GM21723 (cell line): ENCODE results near the gene TRIO.
"Not testable (repeated sequence)": the region's sequence is repeated elsewhere in the genome, so short reads cannot be mapped to it uniquely, and the experiment has no call there.

Experiments used
- ATAC-seq: cut with Tn5 transposase; IDR thresholded peaks from one replicate; pipeline ENCODE4 v1.9.1; 2021; ENCODE audit warnings: mild to moderate bottlenecking, moderate library complexity; ENCODE audit not compliant: unreplicated experiment

TRIO gene

DNA sequence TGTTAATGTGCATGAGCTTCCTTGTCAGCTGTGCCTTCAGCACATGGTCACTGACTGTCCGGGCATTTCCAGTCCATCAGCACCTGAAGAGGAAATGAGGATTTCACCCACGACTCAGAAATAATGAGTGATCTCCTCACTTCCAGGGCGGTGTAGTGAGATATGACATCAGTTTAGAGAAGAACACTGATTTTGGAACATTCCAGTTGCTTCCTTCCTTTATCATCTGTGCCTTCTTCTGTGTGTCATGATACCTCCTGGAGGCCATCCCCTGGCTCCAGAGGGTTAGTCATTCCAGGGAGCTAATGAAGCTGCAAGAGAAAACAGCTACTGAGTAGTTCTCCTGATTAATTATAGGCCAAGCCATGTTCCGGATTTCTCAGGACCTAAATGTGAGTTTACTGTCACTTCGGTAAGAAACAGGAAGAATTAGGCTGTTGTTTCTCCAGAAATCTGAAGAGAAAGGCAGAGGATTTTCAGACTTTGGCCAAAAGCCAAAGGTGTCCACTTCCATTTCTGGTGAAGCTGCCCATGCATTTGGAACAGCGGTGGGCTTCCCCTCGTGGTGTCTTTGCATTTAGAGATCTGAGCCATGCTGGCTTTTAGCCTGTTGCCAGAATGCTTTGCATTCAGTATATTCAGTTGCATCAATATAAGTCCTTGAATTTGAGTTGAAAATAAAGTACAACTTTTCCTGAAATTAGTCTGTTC is 277.1 kb downstream of the TRIO start:
- ATAC-seq, result no peak

- no peak for ATAC-seq
Observed at GRCh38 chr5:14421851-14422250, 278.7 kb downstream of the TRIO start.

- no peak for ATAC-seq
Observed at GRCh38 chr5:14424011-14424685, 281.0 kb downstream of the TRIO start.

DNA sequence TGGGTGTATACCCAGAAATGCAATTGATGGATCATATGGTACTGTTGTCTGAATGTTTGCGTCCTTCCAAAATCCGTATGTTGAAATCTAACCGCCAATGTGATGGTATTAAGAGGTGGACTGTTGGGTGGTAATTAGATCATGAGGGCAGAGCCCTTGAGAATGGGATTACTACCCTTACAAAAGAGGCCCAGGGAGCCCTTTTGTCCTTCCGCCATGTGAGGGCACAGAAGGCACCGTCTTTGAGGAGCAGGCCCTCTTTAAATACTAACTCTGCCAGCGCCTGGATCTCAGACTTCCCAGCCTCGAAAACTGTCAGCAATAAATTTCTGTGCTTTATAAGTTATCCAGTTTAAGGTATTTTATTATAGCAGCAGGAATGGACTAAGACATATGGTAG is 282.4 kb downstream of the TRIO start:
- no peak for ATAC-seq

DNA sequence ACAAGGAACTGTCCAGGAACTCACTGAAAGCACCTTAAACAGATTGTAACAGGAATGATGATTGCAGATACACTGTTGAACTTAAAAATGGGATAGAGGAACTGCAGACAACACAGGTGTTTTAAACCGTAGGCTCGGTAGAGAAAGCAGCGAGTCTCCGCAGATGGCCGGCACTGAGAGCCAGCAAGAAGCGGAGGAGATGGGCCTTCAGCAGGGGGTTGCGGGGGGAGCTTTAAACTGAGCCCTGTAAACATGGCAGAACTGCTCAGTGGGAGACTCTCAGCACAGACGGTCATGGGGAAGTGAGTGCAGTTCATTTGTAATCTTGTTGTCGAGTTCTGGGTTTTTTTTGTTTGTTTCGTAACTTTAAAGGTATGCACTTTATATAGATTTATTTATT is 283.4 kb downstream of the TRIO start:
- no peak for ATAC-seq

DNA sequence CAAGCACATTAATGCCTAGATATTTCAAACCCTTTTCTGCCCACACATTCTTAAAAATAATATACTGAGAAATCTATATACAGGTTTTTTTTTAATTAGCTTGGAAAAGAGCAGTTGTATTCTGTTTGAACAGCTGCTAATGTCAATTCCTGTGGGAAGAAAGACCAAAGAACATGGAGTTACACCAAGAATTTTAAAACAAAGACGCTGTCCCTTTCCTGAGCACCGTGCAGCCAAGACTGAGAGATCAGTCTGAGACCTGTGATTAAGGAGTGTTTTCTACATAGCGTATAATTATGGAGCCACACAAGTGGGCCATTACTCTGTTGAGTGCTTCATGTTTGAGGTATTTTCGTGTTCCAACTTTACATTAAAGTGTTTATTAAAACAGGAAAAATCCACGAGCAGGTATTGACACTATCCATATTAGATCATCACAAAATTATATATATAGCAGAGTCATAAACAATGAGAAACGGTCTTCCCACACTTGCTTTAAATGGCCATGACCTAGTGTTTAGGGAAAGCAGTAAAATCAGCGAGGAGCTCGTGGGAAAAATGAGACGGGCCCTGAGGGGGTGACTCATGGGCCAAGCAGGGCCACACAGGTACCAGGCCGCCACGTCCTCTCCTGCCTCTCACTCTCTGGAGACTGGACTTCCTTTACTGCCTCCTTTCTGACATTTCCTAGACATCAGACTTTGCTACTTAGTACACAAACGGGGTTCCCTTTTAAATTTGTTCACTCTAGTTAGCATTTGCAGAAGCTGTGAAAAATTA is 285.4 kb downstream of the TRIO start:
- ATAC-seq, result no peak

GRCh38 chr5:14429101-14430050 is 286.2 kb downstream of the TRIO start:
- ATAC-seq, result no peak

DNA sequence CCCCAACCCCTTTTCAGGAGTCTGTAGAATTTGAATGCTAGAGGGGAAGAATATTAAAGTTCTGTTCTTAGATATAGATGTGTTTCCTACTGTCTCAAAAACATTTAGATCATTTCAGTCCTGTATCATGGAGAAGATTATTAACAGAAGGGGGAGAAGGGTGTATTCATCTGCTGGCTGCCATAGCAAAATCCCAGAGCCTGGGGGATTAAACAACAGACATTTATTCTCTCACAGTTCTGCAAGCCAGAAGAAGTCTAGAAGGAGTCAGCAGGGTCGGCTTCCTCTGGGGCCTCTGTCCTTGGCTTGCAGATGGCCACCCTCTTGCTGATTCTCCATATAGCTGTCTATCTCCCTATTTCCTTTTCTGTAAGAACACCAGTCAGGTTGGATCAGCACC is 288.4 kb downstream of the TRIO start:
- ATAC-seq, result no peak

DNA sequence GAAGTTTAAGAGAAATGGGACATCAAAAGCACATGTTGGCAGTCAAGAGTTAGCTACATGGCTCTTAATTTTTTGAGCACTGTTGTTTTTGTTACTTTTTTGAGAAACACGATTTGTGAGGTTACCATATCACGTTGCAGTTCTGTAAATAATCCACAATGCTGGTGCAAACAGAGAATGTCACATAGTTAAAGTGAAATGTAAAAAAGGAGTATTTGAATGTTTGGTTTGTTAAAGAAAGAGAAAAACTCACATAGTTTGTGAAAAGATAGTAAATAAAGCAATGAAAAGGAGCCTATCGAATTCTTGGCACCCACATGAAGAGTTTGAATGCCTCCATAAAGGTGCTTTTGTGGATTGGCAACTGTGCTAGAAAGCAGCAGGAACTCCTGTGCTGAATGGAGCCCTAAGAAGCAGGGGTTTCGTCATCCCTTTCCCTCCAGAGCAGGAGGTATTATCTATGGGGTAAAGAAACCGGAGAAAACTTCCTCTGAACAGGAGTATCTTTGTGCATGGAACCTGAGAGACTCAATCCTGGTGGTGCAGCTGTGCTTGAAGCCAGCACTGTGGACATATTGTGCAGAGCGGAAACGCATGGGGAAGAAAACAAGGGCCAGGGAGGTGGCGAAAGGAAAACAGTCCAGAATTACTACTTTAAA is 289.9 kb downstream of the TRIO start:
- ATAC-seq, result no peak

DNA sequence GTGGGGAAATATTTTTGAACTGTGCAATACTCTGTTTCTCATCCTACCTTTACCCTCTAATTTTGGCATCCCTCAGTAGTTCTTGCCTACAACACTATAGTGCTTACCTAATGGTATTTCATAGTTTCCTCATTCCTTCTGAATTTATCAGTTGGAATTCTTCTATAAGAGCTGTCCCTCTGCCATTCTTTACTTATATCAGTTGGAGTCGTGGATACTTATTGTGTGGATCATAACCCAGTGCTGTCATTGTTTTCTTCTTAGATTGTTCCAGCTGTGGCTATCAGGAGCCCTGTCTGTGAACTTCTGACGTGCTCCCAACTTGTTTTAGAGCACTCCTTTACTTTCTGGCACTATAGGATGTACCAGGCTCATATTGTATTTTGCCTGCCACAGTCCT is 292.3 kb downstream of the TRIO start:
- no peak for ATAC-seq

- not testable (repeated sequence) for ATAC-seq
Observed at GRCh38 chr5:14436122-14436521, 293.0 kb downstream of the TRIO start.

DNA sequence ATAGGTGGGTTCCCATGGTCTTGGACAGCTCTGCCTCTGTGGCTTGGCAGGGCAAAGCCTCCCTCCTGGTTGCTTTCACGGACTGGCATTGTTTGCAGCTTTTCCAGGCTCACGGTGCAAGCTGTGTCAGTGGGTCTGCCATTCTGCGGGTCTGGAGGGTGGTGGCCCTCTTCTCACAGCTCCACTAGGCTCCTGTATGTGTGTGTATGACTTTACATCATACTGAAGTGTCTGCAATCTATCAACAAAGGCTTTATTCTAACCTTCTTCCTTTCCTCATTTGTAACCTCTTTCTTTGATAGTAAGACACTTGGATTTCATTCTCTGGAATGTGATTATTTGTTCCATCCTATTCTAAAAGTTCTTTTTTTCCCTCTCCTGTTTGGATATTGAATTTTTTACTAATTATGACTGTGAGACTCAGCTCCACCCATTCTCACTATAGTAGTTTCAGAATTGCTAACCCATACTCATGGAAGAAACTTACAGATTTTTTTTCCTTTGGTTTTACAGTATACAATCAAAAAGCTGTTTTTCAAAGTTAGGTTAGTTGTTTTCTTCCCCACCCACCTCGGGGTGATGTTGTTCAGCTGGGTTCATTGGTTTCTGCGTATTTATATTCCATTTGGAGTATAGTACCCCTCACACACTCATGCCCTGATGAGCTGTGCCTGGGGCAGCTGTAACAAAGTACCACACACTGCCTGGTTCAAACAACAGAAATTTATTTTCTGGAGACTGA is 293.8 kb downstream of the TRIO start:
- peak; percentile 54 for ATAC-seq

DNA sequence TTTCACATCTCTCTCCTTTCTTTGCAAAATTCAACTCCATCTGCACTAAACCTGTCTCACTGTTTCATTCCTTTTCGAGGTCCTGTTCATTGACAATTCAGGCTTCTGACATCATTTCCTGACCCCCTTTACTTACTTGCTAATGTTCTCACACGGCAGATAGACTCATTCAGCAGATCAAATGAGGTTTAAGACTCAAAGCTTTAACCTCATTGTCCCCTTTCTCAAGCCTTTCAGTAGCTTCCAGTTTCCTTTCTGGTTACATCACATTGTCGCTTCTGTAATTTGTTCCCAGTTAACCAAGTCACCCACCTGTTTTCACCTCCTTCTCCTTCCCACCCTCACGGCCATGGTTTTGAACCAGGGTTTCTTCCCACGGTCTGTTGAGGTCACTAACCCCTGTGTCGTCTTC is 295.1 kb downstream of the TRIO start:
- no peak for ATAC-seq

GRCh38 chr5:14439087-14439871 is 296.1 kb downstream of the TRIO start:
- no peak for ATAC-seq

DNA sequence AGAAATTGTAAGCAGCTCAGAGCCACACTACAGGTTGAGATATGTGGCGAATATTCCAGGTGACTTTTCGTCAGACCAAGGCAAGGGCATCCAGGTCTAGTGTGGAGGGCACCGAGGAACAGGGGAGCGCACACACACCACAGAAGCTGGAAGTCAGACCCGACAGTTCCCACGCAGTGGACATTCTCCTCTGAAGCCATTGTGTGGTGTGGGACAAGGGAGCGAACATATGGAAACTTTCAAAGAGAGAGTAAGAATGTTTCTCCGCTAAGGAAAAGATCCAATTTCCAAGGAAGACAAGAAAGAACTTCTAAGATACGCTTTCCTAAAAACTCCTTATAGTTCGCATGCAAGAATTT is 297.1 kb downstream of the TRIO start:
- no peak for ATAC-seq

DNA sequence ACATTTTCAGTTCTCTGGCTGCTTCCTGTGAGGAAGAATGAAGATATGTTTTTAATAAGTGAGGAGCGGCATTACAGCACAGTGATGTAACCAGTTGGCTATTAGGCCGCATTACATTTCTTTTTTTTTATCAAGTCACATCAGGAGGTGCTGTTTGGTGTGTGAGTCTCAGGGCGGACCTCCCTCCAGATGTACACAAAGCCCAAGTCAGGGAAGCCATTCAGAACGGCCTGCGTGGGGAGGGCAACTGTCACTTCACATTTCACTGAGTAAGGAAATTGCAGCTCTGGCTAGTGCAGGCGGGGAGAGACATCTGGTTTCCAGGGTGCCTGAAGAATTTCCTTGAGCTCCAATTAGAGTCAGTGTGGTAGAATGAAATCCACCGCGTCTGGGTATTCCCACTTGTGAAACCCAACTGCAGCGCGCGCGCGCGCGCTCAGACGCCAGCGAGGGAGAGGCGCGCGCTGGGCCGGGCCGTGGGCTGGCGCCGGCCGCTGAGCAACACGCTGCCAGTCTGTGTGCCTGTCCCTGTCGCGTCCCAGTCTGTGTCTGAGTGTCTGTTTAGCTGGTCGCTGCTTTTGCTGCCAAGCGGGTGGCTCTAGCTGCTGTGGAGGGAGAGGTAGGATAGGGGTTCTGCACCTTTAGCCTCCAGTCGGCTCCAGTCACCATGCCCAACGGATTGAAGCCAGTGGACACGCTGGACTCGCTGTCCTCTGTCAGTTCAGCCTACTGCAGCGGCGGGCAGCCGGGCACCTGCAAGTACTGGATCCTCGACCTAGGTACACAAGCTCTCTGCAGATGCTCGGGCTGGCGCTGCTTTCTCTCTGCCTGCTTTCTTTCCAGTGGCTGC is 297.7 kb downstream of the TRIO start:
- no peak for ATAC-seq

DNA sequence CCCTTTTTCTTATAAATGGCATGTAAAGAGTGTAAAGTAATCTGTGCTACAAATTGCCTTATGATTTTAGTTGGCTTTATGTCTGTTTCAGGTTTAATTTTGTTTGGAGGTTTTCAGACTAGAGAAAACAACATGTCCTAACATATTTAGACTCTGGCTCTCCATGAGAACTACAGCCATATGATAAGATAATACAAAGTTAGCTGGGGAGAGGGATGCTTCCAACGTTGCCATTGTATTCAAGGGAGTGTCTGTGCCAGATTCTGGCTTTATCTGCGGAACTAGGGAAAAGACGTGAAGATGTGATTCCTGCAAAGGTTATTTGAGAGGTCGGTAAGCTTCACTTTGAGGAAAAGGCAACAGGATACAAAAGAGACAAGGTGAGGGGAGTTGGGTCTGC is 298.5 kb downstream of the TRIO start:
- ATAC-seq, result no peak

GRCh38 chr5:14442536-14442935 is 299.4 kb downstream of the TRIO start:
- no peak for ATAC-seq
